ENCODE results near the gene DIS3L2.
"Not testable (repeated sequence)": the region's sequence is repeated elsewhere in the genome, so short reads cannot be mapped to it uniquely, and the experiment has no call there.

- TF ChIP-seq EZH2 (IDR thresholded peaks at IDR 0.05; ENCODE audit: insufficient read depth, poor library complexity, severe bottlenecking); EZH2phosphoT487 (IDR thresholded peaks at IDR 0.05; ENCODE audit: insufficient read depth, low read depth): not testable (repeated sequence)
Observed at GRCh38 chr2:232363064-232363783, 401.7 kb downstream of the DIS3L2 start.
